Type B pancreatic cell (in vitro differentiated cells): Measurements from ENCODE around the gene SYNGR3. TPM values are rescaled to one million over a fixed set of nuclear protein-coding genes. Genes with fewer than 3 reads are reported as not detected.

Experiments used
- DNase-seq: peaks from one replicate; pipeline ENCODE4 v3.0.0; 2021; ENCODE audit warnings: mixed read lengths; ENCODE audit not compliant: unreplicated experiment; ENCODE audit errors: extremely low spot score
- H3K27ac Mint-ChIP-seq: 2 replicates; pipeline ENCODE4 v1.8.0; 2021; ENCODE audit warnings: mild to moderate bottlenecking, mixed read lengths
- H3K27me3 Mint-ChIP-seq: 2 replicates; pipeline ENCODE4 v1.8.0; 2021; ENCODE audit warnings: mixed read lengths
- H3K36me3 Mint-ChIP-seq: 2 replicates; pipeline ENCODE4 v1.8.0; 2021; ENCODE audit warnings: mixed read lengths
- H3K4me1 Mint-ChIP-seq: one replicate; pipeline ENCODE4 v1.8.0; 2021; ENCODE audit warnings: mixed read lengths; ENCODE audit not compliant: unreplicated experiment
- H3K4me3 Mint-ChIP-seq: 2 replicates; pipeline ENCODE4 v1.8.0; 2021; ENCODE audit warnings: mild to moderate bottlenecking, mixed read lengths
- H3K9me3 Mint-ChIP-seq: 2 replicates; pipeline ENCODE4 v1.8.0; 2021; ENCODE audit warnings: mixed read lengths
- CTCF ChIP-seq: fragments of 200-600 bp; sonication (generic); conservative IDR thresholded peaks from 2 replicates; pipeline ENCODE4 v1.5.0; 2021; ENCODE audit warnings: antibody characterized with exemption, mild to moderate bottlenecking
- total RNA-seq: library from RNA; stranded (reverse); gene quantifications from 2 replicates; pipeline ENCODE4 v1.2.1, GENCODE V29; 2021; ENCODE audit warnings: low replicate concordance

Gene SYNGR3
- total RNA-seq, 1 donor from 2014 or later = 2.4 TPM

- no peak for TF ChIP-seq CTCF
- peaks cover 48% of the 10 kb centered on the region for H3K27me3 Mint-ChIP-seq
- no peaks in the 10 kb centered on the region for H3K36me3 Mint-ChIP-seq
- H3K27ac Mint-ChIP-seq = peak overlapping the region; percentile 81
- no peaks in the 10 kb centered on the region for H3K9me3 Mint-ChIP-seq
- H3K4me1 Mint-ChIP-seq = peaks cover 19% of the 10 kb centered on the region
- DNase-seq = no peak
- peak overlapping the region; percentile 80 for H3K4me3 Mint-ChIP-seq
Measured at GRCh38 chr16:2022723-2023091, 32.9 kb downstream of the SYNGR3 start.

GRCh38 chr16:2023092-2024031, 33.6 kb downstream of the SYNGR3 start:
- peaks cover 19% of the 10 kb centered on the region for H3K4me1 Mint-ChIP-seq
- H3K9me3 Mint-ChIP-seq = no peaks in the 10 kb centered on the region
- peak; percentile 98 for TF ChIP-seq CTCF
- H3K27ac Mint-ChIP-seq = peak overlapping the region; percentile 81
- peak overlapping the region; percentile 86 for H3K4me3 Mint-ChIP-seq
- H3K36me3 Mint-ChIP-seq = no peaks in the 10 kb centered on the region
- H3K27me3 Mint-ChIP-seq = peaks cover 45% of the 10 kb centered on the region
- DNase-seq = peak; percentile 98

GRCh38 chr16:2024032-2024420, 34.3 kb downstream of the SYNGR3 start:
- peaks cover 43% of the 10 kb centered on the region for H3K27me3 Mint-ChIP-seq
- no peak for DNase-seq
- H3K4me1 Mint-ChIP-seq = peaks cover 19% of the 10 kb centered on the region
- no peaks in the 10 kb centered on the region for H3K36me3 Mint-ChIP-seq
- no peak for TF ChIP-seq CTCF
- no peaks in the 10 kb centered on the region for H3K9me3 Mint-ChIP-seq
- no peak overlapping the region for H3K27ac Mint-ChIP-seq
- H3K4me3 Mint-ChIP-seq = peak overlapping the region; percentile 53

GRCh38 chr16:2025251-2025650, 35.5 kb downstream of the SYNGR3 start:
- H3K4me3 Mint-ChIP-seq = peak overlapping the region; percentile 80
- H3K9me3 Mint-ChIP-seq = no peaks in the 10 kb centered on the region
- DNase-seq = no peak
- no peak overlapping the region for H3K27ac Mint-ChIP-seq
- H3K36me3 Mint-ChIP-seq = no peaks in the 10 kb centered on the region
- H3K27me3 Mint-ChIP-seq = peaks cover 39% of the 10 kb centered on the region
- H3K4me1 Mint-ChIP-seq = peaks cover 19% of the 10 kb centered on the region
- no peak for TF ChIP-seq CTCF

- Mint-ChIP-seq H3K27me3 (peaks cover 32% of the 10 kb centered on the region), H3K27ac (peak overlapping the region; percentile 31), H3K4me3 (peak overlapping the region; percentile 80), H3K9me3 (no peaks in the 10 kb centered on the region), H3K36me3 (no peaks in the 10 kb centered on the region), H3K4me1 (peaks cover 19% of the 10 kb centered on the region)
- no peak for TF ChIP-seq CTCF
- DNase-seq = no peak
Measured at GRCh38 chr16:2025878-2026460, 36.2 kb downstream of the SYNGR3 start.
